ENCODE data around the gene CCDC97. TPM values are rescaled to one million over a fixed set of nuclear protein-coding genes. Genes with fewer than 3 reads are reported as not detected.

CCDC97 gene
- total and polyA plus RNA-seq, 4 donors, result 13.2 to 39.9 (median 20.9) TPM

GRCh38 chr19:41299755-41300089, 10.2 kb upstream of the CCDC97 start:
- H3K9me3 ChIP-seq (ENCODE audit: control insufficient read depth in 4 of 4, insufficient read depth in 3 of 4, low read length in 3 of 4), result no peaks in the 10 kb centered on the region
- DNase-seq (peak; percentile 74 to 89 (median 77)), ATAC-seq (ENCODE audit: insufficient read depth, low FRiP score) (no peak)
- no peak for TF ChIP-seq CTCF (IDR thresholded peaks at IDR 0.05; ENCODE audit: control extremely low read depth, extremely low read depth)
- no peak overlapping the region for H3K4me3 ChIP-seq
- WGBS, 2 donors, result 33 to 51% methylated on average over 4 of the region's 4 CpGs
- H3K9ac ChIP-seq (ENCODE audit: insufficient read depth in 1 of 2, low read length in 2 of 2), result peak overlapping the region in 1 of 2 donors; percentile 43
- H3K27me3 ChIP-seq (ENCODE audit: control insufficient read depth in 3 of 3, insufficient read depth in 3 of 3, low read length in 2 of 3), result no peaks in the 10 kb centered on the region
- peaks cover 27 to 65% (median 54%) of the 10 kb centered on the region in 4 donors for H3K36me3 ChIP-seq (ENCODE audit: control insufficient read depth in 4 of 4, insufficient read depth in 4 of 4, low read length in 4 of 4)
- H3K27ac ChIP-seq (ENCODE audit: low read depth in 1 of 2, low read length in 1 of 2), result peak overlapping the region; percentile 86 to 93
- peaks cover 11 to 34% (median 30%) of the 10 kb centered on the region in 5 donors for H3K4me1 ChIP-seq (ENCODE audit: control insufficient read depth in 5 of 5, insufficient read depth in 5 of 5, low read length in 5 of 5)

- Histone ChIP-seq H3K27ac (ENCODE audit: low read depth in 1 of 2, low read length in 1 of 2) (peak overlapping the region in 1 of 2 donors; percentile 9), H3K4me3 (no peak overlapping the region), H3K9me3 (ENCODE audit: control insufficient read depth in 4 of 4, insufficient read depth in 3 of 4, low read length in 3 of 4) (no peaks in the 10 kb centered on the region), H3K36me3 (ENCODE audit: control insufficient read depth in 4 of 4, insufficient read depth in 4 of 4, low read length in 4 of 4) (peaks cover 25 to 66% (median 50%) of the 10 kb centered on the region in 4 donors), H3K9ac (ENCODE audit: insufficient read depth in 1 of 2, low read length in 2 of 2) (no peak overlapping the region), H3K4me1 (ENCODE audit: control insufficient read depth in 5 of 5, insufficient read depth in 5 of 5, low read length in 5 of 5) (peaks cover 11 to 34% (median 30%) of the 10 kb centered on the region in 5 donors), H3K27me3 (ENCODE audit: control insufficient read depth in 3 of 3, insufficient read depth in 3 of 3, low read length in 2 of 3) (no peaks in the 10 kb centered on the region)
- WGBS, 2 donors, result 58 to 75% methylated on average over 6 of the region's 6 CpGs
- DNase-seq, result no peak
- TF ChIP-seq CTCF (IDR thresholded peaks at IDR 0.05; ENCODE audit: control extremely low read depth, extremely low read depth), result no peak
- ATAC-seq (ENCODE audit: insufficient read depth, low FRiP score), result no peak
Observed at GRCh38 chr19:41300555-41300954, 9.4 kb upstream of the CCDC97 start.

- no peak for ATAC-seq (ENCODE audit: insufficient read depth, low FRiP score)
- H3K36me3 ChIP-seq (ENCODE audit: control insufficient read depth in 4 of 4, insufficient read depth in 4 of 4, low read length in 4 of 4), result peaks cover 28 to 61% (median 42%) of the 10 kb centered on the region in 4 donors
- no peak for DNase-seq
- H3K9ac ChIP-seq (ENCODE audit: insufficient read depth in 1 of 2, low read length in 2 of 2), result no peak overlapping the region
- H3K4me1 ChIP-seq (ENCODE audit: control insufficient read depth in 5 of 5, insufficient read depth in 5 of 5, low read length in 5 of 5), result peaks cover 3 to 26% (median 19%) of the 10 kb centered on the region in 5 donors
- no peaks in the 10 kb centered on the region for H3K9me3 ChIP-seq (ENCODE audit: control insufficient read depth in 4 of 4, insufficient read depth in 3 of 4, low read length in 3 of 4)
- H3K4me3 ChIP-seq, result no peak overlapping the region
- no peaks in the 10 kb centered on the region for H3K27me3 ChIP-seq (ENCODE audit: control insufficient read depth in 3 of 3, insufficient read depth in 3 of 3, low read length in 2 of 3)
- 43 to 66% methylated on average over 21 of the region's 21 CpGs for WGBS, 2 donors
- TF ChIP-seq CTCF (IDR thresholded peaks at IDR 0.05; ENCODE audit: control extremely low read depth, extremely low read depth), result no peak
- H3K27ac ChIP-seq (ENCODE audit: low read depth in 1 of 2, low read length in 1 of 2), result peak overlapping the region in 1 of 2 donors; percentile 17
Observed at GRCh38 chr19:41302624-41303351, 7.2 kb upstream of the CCDC97 start.

Measured in lung (tissue), 12 donors.